NCI-H1105 treated with DMSO at 0.1 percent for 48 hours (cell line): Measurements from ENCODE around the gene ZDHHC9.
"Not testable (repeated sequence)": the region's sequence is repeated elsewhere in the genome, so short reads cannot be mapped to it uniquely, and the experiment has no call there.

Experiments used
- DNase-seq: peaks from one replicate; lab custom pipeline; 2025; lab: John Stamatoyannopoulos, UW

ZDHHC9 gene

DNA sequence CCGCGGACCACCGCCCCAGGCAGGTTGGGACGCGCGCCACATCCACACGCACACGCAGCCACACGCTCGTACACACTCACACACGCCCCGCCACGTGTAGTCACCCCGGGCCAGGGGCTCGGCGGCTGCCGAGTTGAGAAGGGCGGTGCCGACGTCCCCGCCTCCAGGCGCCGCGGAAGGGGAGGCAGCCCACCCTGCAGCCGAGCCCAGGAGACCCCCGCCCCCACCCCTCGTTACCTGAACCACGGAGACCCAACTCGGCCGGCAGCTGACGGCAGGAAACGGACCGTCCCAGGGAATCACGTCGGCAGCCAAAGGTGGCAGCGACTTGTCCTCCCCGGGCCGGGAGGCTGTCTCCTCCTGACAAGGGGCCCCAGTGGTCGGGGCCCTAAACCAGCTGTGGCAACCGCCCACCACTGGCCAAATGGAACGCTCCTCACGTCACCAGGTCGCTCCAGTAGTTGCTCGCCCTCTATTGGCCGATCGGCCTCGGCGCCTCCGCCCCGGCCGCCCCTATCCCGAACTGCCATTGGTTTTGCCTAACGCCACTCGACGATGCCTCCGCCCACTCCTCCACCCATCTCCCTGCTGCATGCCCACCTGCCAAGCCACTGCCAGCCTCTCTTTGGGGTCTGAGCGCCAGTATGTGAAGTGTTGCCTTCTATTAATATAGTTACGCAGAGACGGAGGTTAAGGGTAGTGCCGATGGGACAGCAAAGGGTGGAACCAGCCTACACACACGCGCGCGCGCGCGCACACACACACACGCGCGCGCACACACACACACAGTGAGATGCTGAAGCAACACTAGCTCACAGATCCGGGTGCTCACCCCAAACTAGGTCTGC is at the start of gene ZDHHC9:
Gene ZDHHC9, minus strand, starts transcription at position 428 of the 848 bp plus-strand sequence. CDS start 1,941 bp downstream, outside the sequence.
- DNase-seq = peak; percentile 81

- no peak for DNase-seq
These were observed 33.7 kb upstream of the ZDHHC9 start for GRCh38 chrX:129877401-129877800.

GRCh38 chrX:129876771-129877305 is 33.2 kb upstream of the ZDHHC9 start:
- peak; percentile 23 for DNase-seq

DNA sequence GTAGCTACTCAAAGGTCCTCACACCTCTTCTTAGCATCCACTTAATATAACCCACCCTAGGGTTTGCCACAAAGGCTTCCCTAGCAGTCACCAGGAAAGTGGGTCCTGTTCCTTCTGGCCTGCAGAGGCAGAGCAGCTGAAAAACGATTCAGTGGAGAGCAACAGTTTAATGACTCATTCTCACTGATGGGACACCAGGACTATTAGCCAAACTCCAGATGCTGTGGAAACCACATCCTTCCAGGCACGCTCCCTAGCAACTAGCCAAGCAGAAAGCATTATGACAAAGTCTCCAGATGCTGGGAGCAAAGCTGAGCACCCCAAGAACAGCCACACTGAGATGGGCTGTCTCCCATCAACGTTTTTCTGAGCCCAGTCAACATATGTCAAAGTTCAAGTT is 32.0 kb upstream of the ZDHHC9 start:
- no peak for DNase-seq

DNA sequence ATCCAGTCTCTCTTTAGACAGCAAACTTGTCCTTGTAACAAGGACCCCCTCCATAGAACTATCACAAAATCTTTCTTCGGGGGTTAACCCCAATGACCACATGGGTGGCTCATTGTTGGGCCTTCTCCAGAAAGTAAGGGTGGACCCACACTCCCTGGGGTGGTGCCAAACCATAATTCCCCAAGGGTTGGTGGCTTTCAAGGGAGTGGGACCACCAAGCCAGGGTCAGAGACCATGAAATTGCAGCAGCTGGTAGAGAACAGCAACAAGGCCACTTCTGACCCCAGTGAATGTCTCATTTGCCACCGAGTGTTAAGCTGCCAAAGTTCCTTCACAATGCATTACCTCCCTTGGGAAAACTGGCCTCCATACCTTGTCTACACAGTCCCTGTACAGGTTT is 28.8 kb upstream of the ZDHHC9 start:
- DNase-seq = no peak

DNA sequence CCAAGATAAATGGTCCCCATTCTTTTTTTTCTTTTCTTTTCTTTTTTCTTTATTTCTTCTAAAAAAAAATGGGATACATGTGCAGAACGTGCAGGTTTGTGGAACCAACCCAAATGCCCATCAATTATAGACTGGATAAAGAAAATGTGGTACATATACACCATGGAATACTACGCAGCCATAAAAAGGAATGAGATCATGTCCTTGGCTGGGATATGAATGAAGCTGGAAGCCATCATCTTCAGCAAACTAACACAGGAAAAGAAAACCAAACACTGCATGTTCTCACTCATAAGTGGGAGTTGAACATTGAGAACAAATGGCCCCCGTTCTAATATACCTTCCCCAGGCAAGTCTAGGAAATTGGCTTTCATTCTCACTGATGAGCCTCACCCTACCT is 22.6 kb upstream of the ZDHHC9 start:
- not testable (repeated sequence) for DNase-seq

- DNase-seq = not testable (repeated sequence)
These were observed 15.4 kb upstream of the ZDHHC9 start for GRCh38 chrX:129859134-129859533.

- DNase-seq = not testable (repeated sequence)
These were observed 8.1 kb upstream of the ZDHHC9 start for GRCh38 chrX:129851825-129852224.

- no peak for DNase-seq
These were observed 3.0 kb upstream of the ZDHHC9 start for GRCh38 chrX:129846716-129847115.

DNA sequence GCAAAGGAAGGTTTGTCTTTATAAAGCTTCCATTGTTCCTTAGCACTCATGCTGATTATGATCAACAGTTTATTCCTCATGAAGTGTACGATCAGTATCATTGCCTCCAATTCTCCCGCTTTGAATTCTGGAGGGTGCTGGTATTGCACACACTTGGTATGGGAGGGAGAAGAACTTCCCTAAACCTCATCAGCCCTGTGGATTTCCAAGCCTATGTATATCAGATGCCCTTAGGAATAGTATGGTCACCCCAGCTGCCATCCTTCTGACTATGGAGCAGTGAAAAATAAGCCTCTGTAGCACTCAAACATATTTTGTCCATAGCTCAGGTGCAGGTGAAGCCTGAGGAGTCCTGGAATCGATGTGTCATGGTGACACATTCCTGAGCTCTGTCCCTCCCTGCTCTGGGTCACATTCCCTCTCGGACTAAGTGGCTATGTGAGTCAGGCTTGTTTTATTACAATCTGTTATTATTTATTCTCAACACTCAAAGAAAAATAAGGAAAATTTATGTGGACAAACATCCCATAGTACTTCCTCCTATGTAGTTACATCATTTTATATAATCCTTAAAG is 2.0 kb upstream of the ZDHHC9 start:
- DNase-seq = no peak

- DNase-seq = no peak
These were observed 552 bp downstream of the ZDHHC9 start for GRCh38 chrX:129843209-129843458.

- DNase-seq = no peak
These were observed 1.0 kb downstream of the ZDHHC9 start for GRCh38 chrX:129842510-129843208.

- no peak for DNase-seq
These were observed 3.3 kb downstream of the ZDHHC9 start for GRCh38 chrX:129840344-129840743.

- no peak for DNase-seq
These were observed 6.9 kb downstream of the ZDHHC9 start for GRCh38 chrX:129836827-129837226.

DNA sequence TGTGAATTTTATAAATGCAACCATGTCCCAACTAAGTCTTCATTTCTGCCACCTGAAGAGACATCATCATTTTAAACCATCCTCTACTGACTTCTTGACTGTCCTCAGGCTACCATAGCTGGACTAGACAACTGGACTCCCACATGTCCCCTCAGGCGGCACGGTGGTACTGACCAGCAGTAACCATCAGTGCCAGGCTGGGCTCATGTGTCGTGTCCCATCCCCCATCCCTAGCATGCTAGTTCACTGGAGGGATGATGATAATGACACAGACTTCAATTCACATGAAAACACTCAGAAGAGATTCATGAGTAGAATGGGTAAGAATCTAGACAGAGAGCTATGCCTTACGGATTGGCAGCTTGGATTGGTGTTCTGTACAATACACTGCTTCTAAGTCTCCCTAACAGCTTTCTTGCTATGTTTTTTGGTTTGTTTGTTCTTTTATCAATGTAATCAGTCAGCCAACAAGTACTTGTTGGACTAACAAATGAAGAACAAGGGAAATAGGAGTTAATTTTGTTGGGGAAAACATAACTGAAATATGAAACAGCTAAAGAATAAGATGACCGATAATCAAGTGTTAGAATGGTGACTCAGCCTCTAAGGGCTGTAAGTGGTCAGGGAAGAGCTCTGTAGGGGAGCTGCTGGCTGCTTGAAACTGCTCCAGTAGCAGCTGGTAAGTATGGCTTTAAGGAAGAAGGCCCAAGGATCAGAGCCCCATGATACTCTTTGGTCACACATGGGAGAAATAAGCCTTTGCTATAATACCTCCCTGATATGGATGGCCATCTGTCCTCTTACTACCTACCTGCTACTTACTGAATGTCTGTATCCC is 10.3 kb downstream of the ZDHHC9 start:
- DNase-seq = no peak

DNA sequence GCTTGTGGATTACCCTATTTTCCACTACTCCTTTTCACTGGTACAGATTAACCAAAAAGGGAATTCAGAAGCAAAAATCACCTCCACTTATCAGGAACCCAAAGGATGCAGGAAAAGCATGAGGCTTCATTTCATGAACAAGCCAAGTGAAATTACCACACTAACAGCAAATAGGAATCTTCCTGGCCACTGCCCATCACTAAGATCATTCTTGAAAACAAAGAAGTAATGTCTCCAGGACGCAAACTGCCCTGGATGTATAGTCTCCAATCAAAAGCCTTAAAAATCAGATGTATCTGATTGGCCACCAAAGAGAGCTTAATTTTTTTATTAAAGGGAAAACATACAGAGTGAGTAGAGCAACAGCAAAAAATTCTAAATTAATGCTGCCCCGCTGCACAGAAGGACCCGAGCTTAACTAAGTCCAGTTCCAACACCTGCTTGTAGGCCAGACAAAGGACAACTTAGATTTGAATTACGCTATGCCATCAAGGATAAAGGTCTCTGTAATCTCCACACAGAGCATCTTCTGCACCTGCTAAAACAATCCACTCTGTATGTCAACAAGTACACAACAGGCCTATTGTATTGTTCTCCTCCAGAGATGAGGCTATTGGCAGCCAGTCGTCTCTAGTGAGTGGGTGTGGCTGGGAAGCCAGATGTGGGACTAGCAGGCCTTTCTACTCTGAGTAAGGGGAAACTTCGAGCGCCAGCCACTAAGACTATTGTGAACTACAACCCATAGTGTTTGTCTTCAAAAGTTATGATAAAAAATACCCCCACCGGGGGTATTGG is 12.4 kb downstream of the ZDHHC9 start:
- DNase-seq = peak; percentile 62

DNA sequence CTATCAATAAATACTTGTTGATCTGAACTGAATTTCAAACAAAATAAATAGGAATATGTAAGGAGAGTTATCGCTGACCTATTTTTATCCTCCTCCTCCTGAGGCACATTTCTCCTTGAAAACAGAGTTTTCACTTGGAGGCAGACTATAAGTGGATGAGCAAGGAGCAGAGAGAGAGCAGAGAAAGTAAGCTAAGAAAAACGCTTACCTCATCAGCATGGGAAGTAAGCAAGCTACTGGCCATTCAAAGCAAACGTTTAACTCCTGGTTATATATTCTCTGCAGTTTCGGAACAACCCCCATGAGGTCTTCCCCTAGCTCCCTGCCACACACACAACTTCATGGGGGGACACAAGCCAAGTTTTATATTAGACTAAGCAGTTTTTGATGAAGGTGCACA is 13.2 kb downstream of the ZDHHC9 start:
- DNase-seq = no peak

- no peak for DNase-seq
These were observed 17.8 kb downstream of the ZDHHC9 start for GRCh38 chrX:129825746-129826505.

- no peak for DNase-seq
These were observed 19.1 kb downstream of the ZDHHC9 start for GRCh38 chrX:129824620-129825019.

GRCh38 chrX:129823522-129823921 is 20.2 kb downstream of the ZDHHC9 start:
- no peak for DNase-seq
